ENCODE results near the gene PECR.
A peak's percentile ranks its signal among the peaks of the same experiment; 100 is the strongest.
"Not testable (repeated sequence)": the region's sequence is repeated elsewhere in the genome, so short reads cannot be mapped to it uniquely, and the experiment has no call there.

The PECR gene

GRCh38 chr2:216082805-216083204 is 1.2 kb upstream of the PECR start:
- Histone ChIP-seq H3K9ac (ENCODE audit: low read length) (no peak overlapping the region), H3K9me3 (ENCODE audit: control insufficient read depth, insufficient read depth, low read depth, low read length) (no peaks in the 10 kb centered on the region), H3K27me3 (ENCODE audit: control insufficient read depth, insufficient read depth, low read length) (no peaks in the 10 kb centered on the region), H3K27ac (ENCODE audit: low read depth, low read length) (no peak overlapping the region), H3K36me3 (ENCODE audit: control insufficient read depth, insufficient read depth, low read length) (no peaks in the 10 kb centered on the region), H3K4me1 (ENCODE audit: control insufficient read depth, insufficient read depth, low read length) (peaks cover 26% of the 10 kb centered on the region), H3K4me3 (ENCODE audit: low read depth, low read length) (peak overlapping the region; percentile 83)

DNA sequence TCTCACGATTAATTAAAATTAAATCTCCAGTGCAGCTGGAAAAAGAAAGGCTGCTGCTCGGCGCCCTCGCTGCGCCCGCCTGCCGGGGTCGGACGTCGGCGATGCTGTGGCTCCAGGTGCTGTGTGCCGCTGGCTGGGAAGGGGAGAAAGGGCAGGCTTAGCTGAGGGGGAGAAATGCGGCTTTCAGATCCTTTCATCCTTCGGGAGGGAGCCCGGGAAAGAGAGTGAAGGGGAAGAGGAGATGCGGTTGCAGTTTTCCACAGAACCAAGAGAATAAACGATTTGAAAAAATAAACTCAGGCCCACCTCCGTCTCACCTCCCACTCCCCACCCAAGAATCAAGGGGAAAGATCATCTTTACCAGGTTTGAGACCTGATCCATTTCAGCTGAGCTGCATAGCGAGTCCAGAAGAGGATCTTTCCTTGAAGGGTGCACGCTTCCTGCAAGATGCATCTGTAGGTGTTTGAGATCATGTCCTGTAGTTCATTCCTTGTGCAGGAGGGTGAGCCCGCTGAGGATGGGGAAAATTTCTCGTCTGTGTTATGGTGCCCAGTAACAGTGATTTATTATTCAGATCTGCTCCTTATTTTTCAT is 605 bp upstream of the PECR start:
- Histone ChIP-seq H3K4me1 (ENCODE audit: control insufficient read depth, insufficient read depth, low read length) (peaks cover 26% of the 10 kb centered on the region), H3K27me3 (ENCODE audit: control insufficient read depth, insufficient read depth, low read length) (no peaks in the 10 kb centered on the region), H3K9me3 (ENCODE audit: control insufficient read depth, insufficient read depth, low read depth, low read length) (no peaks in the 10 kb centered on the region), H3K36me3 (ENCODE audit: control insufficient read depth, insufficient read depth, low read length) (no peaks in the 10 kb centered on the region), H3K9ac (ENCODE audit: low read length) (peak overlapping the region; percentile 68), H3K4me3 (ENCODE audit: low read depth, low read length) (peak overlapping the region; percentile 83), H3K27ac (ENCODE audit: low read depth, low read length) (no peak overlapping the region)

GRCh38 chr2:216081012-216081411 is 597 bp downstream of the PECR start:
- Histone ChIP-seq H3K9me3 (ENCODE audit: control insufficient read depth, insufficient read depth, low read depth, low read length) (no peaks in the 10 kb centered on the region), H3K9ac (ENCODE audit: low read length) (peak overlapping the region; percentile 72), H3K4me3 (ENCODE audit: low read depth, low read length) (peak overlapping the region; percentile 83), H3K4me1 (ENCODE audit: control insufficient read depth, insufficient read depth, low read length) (peaks cover 26% of the 10 kb centered on the region), H3K27me3 (ENCODE audit: control insufficient read depth, insufficient read depth, low read length) (no peaks in the 10 kb centered on the region), H3K27ac (ENCODE audit: low read depth, low read length) (no peak overlapping the region), H3K36me3 (ENCODE audit: control insufficient read depth, insufficient read depth, low read length) (no peaks in the 10 kb centered on the region)

GRCh38 chr2:216080048-216080447 is 1.6 kb downstream of the PECR start:
- not testable (repeated sequence) for H3K4me3 ChIP-seq (ENCODE audit: low read depth, low read length); H3K9me3 ChIP-seq (ENCODE audit: control insufficient read depth, insufficient read depth, low read depth, low read length)

DNA sequence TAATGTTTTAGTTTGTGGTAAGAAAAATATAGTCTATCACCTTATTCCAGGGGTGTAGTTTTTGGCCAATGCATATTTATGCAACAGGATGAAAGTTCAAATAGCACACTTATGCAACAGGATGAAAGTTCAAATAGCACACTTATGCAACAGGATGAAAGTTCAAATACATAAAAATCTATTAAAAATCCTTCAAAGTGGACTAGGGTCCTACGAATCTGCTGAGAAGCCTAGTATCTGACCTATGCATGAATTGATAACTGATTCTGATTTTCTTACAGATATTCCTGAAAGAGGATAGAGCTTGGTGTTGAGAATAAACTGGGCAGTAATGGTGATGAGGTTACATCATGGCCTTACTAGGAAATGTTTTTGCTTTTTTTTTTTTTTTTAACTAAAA is 2.8 kb downstream of the PECR start:
- Histone ChIP-seq H3K4me3 (ENCODE audit: low read depth, low read length) (no peak overlapping the region), H3K9ac (ENCODE audit: low read length) (no peak overlapping the region), H3K36me3 (ENCODE audit: control insufficient read depth, insufficient read depth, low read length) (no peaks in the 10 kb centered on the region), H3K27me3 (ENCODE audit: control insufficient read depth, insufficient read depth, low read length) (no peaks in the 10 kb centered on the region), H3K9me3 (ENCODE audit: control insufficient read depth, insufficient read depth, low read depth, low read length) (no peaks in the 10 kb centered on the region), H3K4me1 (ENCODE audit: control insufficient read depth, insufficient read depth, low read length) (peaks cover 16% of the 10 kb centered on the region), H3K27ac (ENCODE audit: low read depth, low read length) (no peak overlapping the region)

More at GRCh38 chr2:216080048-216080447, 1.6 kb downstream of the PECR start:
- H3K27me3 ChIP-seq (ENCODE audit: control insufficient read depth, insufficient read depth, low read length); H3K9ac ChIP-seq (ENCODE audit: low read length); H3K36me3 ChIP-seq (ENCODE audit: control insufficient read depth, insufficient read depth, low read length); H3K27ac ChIP-seq (ENCODE audit: low read depth, low read length): not testable (repeated sequence)
- H3K4me1 ChIP-seq (ENCODE audit: control insufficient read depth, insufficient read depth, low read length): peaks cover 26% of the 10 kb centered on the region

DNA sequence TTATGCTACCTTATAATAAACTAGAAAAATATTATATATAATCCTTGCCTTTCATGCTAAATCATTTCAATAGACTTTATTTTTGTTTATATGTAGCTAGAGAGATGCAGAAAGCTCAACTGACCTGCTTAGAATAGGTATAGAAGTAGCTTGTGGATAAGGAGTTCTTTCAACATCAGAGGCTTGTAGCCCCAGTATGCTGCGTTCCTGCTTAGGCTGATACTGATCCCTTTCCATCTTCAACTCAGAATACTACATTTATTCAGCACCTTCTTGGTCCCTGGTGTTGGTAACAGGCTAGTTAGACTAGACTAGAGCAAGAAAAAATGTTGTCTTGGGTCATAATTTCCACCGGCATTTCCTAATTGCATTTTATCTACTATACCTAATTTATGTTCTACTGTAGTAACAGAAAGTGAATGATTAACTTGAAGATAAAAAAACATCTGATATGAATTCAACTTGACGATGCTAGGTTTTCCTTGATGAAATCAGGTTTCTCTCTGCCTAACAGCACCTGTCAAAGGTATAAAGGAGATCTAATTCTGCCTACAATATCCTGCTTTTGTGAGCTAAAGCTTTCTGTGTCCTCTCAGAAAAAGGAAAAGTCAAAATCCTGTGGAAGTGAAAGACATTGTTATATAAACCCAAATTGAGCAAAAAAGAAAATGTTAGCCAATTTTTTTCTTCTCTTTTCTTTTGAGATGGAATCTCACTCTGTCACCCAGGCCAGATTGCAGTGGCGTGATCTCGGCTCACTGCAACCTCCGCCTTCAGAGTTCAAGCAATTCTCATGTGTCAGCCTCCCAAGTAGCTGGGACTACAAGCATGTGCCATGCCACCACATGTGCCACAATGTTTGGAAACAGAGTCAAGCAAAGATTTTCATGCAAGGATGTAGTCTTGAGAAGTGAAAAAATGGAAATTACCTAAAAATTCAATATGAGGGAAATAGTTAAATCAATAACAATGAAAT is 5.8 kb downstream of the PECR start:
- Histone ChIP-seq H3K4me1 (ENCODE audit: control insufficient read depth, insufficient read depth, low read length) (no peaks in the 10 kb centered on the region), H3K36me3 (ENCODE audit: control insufficient read depth, insufficient read depth, low read length) (no peaks in the 10 kb centered on the region), H3K9ac (ENCODE audit: low read length) (no peak overlapping the region), H3K27me3 (ENCODE audit: control insufficient read depth, insufficient read depth, low read length) (no peaks in the 10 kb centered on the region), H3K27ac (ENCODE audit: low read depth, low read length) (no peak overlapping the region), H3K9me3 (ENCODE audit: control insufficient read depth, insufficient read depth, low read depth, low read length) (no peaks in the 10 kb centered on the region), H3K4me3 (ENCODE audit: low read depth, low read length) (no peak overlapping the region)

GRCh38 chr2:216074794-216075193 is 6.8 kb downstream of the PECR start:
- H3K9ac ChIP-seq (ENCODE audit: low read length): no peak overlapping the region
- H3K4me1 ChIP-seq (ENCODE audit: control insufficient read depth, insufficient read depth, low read length): no peaks in the 10 kb centered on the region
- no peaks in the 10 kb centered on the region for H3K27me3 ChIP-seq (ENCODE audit: control insufficient read depth, insufficient read depth, low read length)
- H3K4me3 ChIP-seq (ENCODE audit: low read depth, low read length): no peak overlapping the region
- no peaks in the 10 kb centered on the region for H3K36me3 ChIP-seq (ENCODE audit: control insufficient read depth, insufficient read depth, low read length)
- H3K9me3 ChIP-seq (ENCODE audit: control insufficient read depth, insufficient read depth, low read depth, low read length): no peaks in the 10 kb centered on the region
- H3K27ac ChIP-seq (ENCODE audit: low read depth, low read length): no peak overlapping the region

DNA sequence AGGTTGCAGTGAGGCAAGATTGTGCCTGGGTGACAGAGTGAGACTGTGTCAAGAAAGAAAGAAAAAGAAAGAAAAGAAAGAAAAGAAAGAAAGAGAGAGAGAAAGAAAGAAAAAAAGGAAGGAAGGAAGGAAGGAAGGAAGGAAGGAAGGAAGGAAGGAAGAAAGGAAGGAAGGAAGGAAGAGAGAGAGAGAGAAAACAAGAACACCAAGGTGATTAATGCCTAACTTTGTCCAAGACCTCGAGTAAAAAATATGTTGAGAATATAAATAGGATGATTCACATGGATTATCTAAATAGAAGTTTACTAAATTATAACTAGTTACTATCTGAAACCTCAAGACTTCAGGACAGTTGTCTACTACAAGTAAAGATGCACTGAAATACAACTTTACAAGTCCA is 7.2 kb downstream of the PECR start:
- Histone ChIP-seq H3K36me3 (ENCODE audit: control insufficient read depth, insufficient read depth, low read length) (no peaks in the 10 kb centered on the region), H3K4me3 (ENCODE audit: low read depth, low read length) (no peak overlapping the region), H3K4me1 (ENCODE audit: control insufficient read depth, insufficient read depth, low read length) (no peaks in the 10 kb centered on the region)

GRCh38 chr2:216073773-216074172 is 7.8 kb downstream of the PECR start:
- no peak overlapping the region for H3K9ac ChIP-seq (ENCODE audit: low read length)
- H3K27me3 ChIP-seq (ENCODE audit: control insufficient read depth, insufficient read depth, low read length): no peaks in the 10 kb centered on the region
- H3K36me3 ChIP-seq (ENCODE audit: control insufficient read depth, insufficient read depth, low read length): no peaks in the 10 kb centered on the region
- no peaks in the 10 kb centered on the region for H3K4me1 ChIP-seq (ENCODE audit: control insufficient read depth, insufficient read depth, low read length)
- H3K27ac ChIP-seq (ENCODE audit: low read depth, low read length): no peak overlapping the region
- H3K4me3 ChIP-seq (ENCODE audit: low read depth, low read length): no peak overlapping the region
- no peaks in the 10 kb centered on the region for H3K9me3 ChIP-seq (ENCODE audit: control insufficient read depth, insufficient read depth, low read depth, low read length)

More for the DNA sequence above, 7.2 kb downstream of the PECR start:
- H3K9ac ChIP-seq (ENCODE audit: low read length): no peak overlapping the region
- no peaks in the 10 kb centered on the region for H3K9me3 ChIP-seq (ENCODE audit: control insufficient read depth, insufficient read depth, low read depth, low read length)
- H3K27ac ChIP-seq (ENCODE audit: low read depth, low read length): no peak overlapping the region
- no peaks in the 10 kb centered on the region for H3K27me3 ChIP-seq (ENCODE audit: control insufficient read depth, insufficient read depth, low read length)

DNA sequence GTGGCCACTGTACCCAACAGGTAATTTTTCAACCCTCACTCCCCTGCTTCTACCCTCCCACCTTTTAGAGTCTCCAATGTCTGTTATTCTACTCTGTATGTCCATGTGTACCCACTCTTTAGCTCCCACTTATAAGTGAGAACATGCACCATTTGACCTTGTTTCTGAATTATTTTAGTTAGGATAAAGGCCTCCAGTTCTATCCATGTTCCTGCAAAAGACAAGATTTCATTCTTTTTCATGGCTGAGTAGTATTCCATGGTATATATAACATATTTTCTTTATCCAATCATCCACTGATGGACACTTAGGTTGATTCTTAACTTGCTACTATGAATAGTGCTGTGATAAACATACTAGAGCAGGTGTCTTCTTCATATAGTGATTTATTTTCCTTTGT is 9.1 kb downstream of the PECR start:
- no peak overlapping the region for H3K9ac ChIP-seq (ENCODE audit: low read length)
- no peaks in the 10 kb centered on the region for H3K36me3 ChIP-seq (ENCODE audit: control insufficient read depth, insufficient read depth, low read length)
- H3K4me3 ChIP-seq (ENCODE audit: low read depth, low read length): no peak overlapping the region
- H3K9me3 ChIP-seq (ENCODE audit: control insufficient read depth, insufficient read depth, low read depth, low read length): no peaks in the 10 kb centered on the region
- H3K27ac ChIP-seq (ENCODE audit: low read depth, low read length): no peak overlapping the region
- no peaks in the 10 kb centered on the region for H3K4me1 ChIP-seq (ENCODE audit: control insufficient read depth, insufficient read depth, low read length)
- H3K27me3 ChIP-seq (ENCODE audit: control insufficient read depth, insufficient read depth, low read length): no peaks in the 10 kb centered on the region

GRCh38 chr2:216071111-216071851 is 10.3 kb downstream of the PECR start:
- Histone ChIP-seq H3K9ac (ENCODE audit: low read length) (no peak overlapping the region), H3K36me3 (ENCODE audit: control insufficient read depth, insufficient read depth, low read length) (no peaks in the 10 kb centered on the region), H3K4me3 (ENCODE audit: low read depth, low read length) (no peak overlapping the region), H3K27me3 (ENCODE audit: control insufficient read depth, insufficient read depth, low read length) (no peaks in the 10 kb centered on the region), H3K27ac (ENCODE audit: low read depth, low read length) (no peak overlapping the region), H3K9me3 (ENCODE audit: control insufficient read depth, insufficient read depth, low read depth, low read length) (no peaks in the 10 kb centered on the region), H3K4me1 (ENCODE audit: control insufficient read depth, insufficient read depth, low read length) (no peaks in the 10 kb centered on the region)

Data from HUES6 (cell line).